MM.1S (cell line): ENCODE data around the gene SDK1.

Experiments used
- DNase-seq: peaks from one replicate; pipeline ENCODE4 v3.0.0-alpha.2; 2015
- H2AFZ ChIP-seq: fragments of 300-600 bp; sonication (generic); 2 replicates; pipeline ENCODE4 v1.6.0; 2016; ENCODE audit warnings: antibody characterized with exemption, low read length
- H3F3A ChIP-seq: fragments of 300-600 bp; sonication (generic); 2 replicates; pipeline ENCODE4 v1.6.1; 2016; ENCODE audit warnings: mild to moderate bottlenecking, antibody characterized with exemption, low read length, moderate library complexity, mixed read lengths; ENCODE audit not compliant: insufficient read depth
- H3K27ac ChIP-seq: fragments of 300-600 bp; sonication (generic); 2 replicates; pipeline ENCODE4 v1.5.1; 2016; ENCODE audit warnings: mild to moderate bottlenecking, low read length
- H3K27me3 ChIP-seq: fragments of 300-600 bp; sonication (generic); replicated peaks from 2 replicates; pipeline ENCODE4 v1.6.0; 2016; ENCODE audit warnings: low read length; ENCODE audit not compliant: insufficient read depth
- H3K36me3 ChIP-seq: fragments of 300-600 bp; sonication (generic); replicated peaks from 2 replicates; pipeline ENCODE4 v1.6.1; 2016; ENCODE audit warnings: mild to moderate bottlenecking, low read length, mixed read lengths; ENCODE audit not compliant: insufficient read depth
- H3K4me1 ChIP-seq: fragments of 300-600 bp; sonication (generic); 2 replicates; pipeline ENCODE4 v1.6.1; 2016; ENCODE audit warnings: low read length, mixed read lengths
- H3K4me2 ChIP-seq: fragments of 300-600 bp; sonication (generic); 2 replicates; pipeline ENCODE4 v1.6.0; 2016; ENCODE audit warnings: low read depth, low read length
- H3K4me3 ChIP-seq: fragments of 300-600 bp; sonication (generic); 2 replicates; pipeline ENCODE4 v1.5.1; 2016; ENCODE audit warnings: low read length, mixed read lengths
- H3K79me2 ChIP-seq: fragments of 300-600 bp; sonication (generic); 2 replicates; pipeline ENCODE4 v1.6.1; 2016; ENCODE audit warnings: mixed run types, low read length, mixed read lengths
- H3K9ac ChIP-seq: fragments of 300-600 bp; sonication (generic); 2 replicates; pipeline ENCODE4 v1.6.1; 2016; ENCODE audit warnings: low read length, mixed read lengths
- H3K9me2 ChIP-seq: fragments of 300-600 bp; sonication (generic); replicated peaks from 2 replicates; pipeline ENCODE4 v1.6.1; 2016; ENCODE audit warnings: mild to moderate bottlenecking, low read length, mixed read lengths; ENCODE audit not compliant: insufficient read depth
- H3K9me3 ChIP-seq: fragments of 300-600 bp; sonication (generic); replicated peaks from 2 replicates; pipeline ENCODE4 v1.6.1; 2016; ENCODE audit warnings: mild to moderate bottlenecking, low read length, mixed read lengths; ENCODE audit not compliant: insufficient read depth
- H4K20me1 ChIP-seq: fragments of 300-600 bp; sonication (generic); 2 replicates; pipeline ENCODE4 v1.6.1; 2016; ENCODE audit warnings: mild to moderate bottlenecking, low read length, moderate library complexity, mixed read lengths; ENCODE audit not compliant: insufficient read depth
- EZH2 ChIP-seq: fragments of 300-600 bp; sonication (generic); optimal IDR thresholded peaks from 2 replicates; pipeline ENCODE3; 2017; ENCODE audit warnings: low read depth, mild to moderate bottlenecking, antibody characterized with exemption, low read length, mixed read lengths
- EZH2phosphoT487 ChIP-seq: fragments of 300-600 bp; sonication (generic); IDR thresholded peaks from 2 replicates; pipeline ENCODE4 v1.6.1; 2018; ENCODE audit warnings: antibody characterized with exemption, low read length
- TF ChIP-seq, protein P1 (sequence below): fragments of 300-600 bp; sonication (generic); IDR thresholded peaks from 2 replicates; pipeline ENCODE4 v1.5.1; 2016; ENCODE audit warnings: antibody characterized with exemption, low read length, mixed read lengths

SDK1 gene

GRCh38 chr7:3280946-3281656 lies 20.0 kb upstream of the SDK1 start:
- Histone ChIP-seq H3K9me3 (no peaks in the 10 kb centered on the region), H3K79me2 (no peaks in the 10 kb centered on the region), H3K4me2 (no peak overlapping the region), H4K20me1 (no peaks in the 10 kb centered on the region), H2AFZ (no peak overlapping the region), H3K4me1 (no peaks in the 10 kb centered on the region), H3K27ac (no peak overlapping the region), H3F3A (no peaks in the 10 kb centered on the region), H3K9ac (no peak overlapping the region), H3K4me3 (no peak overlapping the region), H3K36me3 (no peaks in the 10 kb centered on the region), H3K9me2 (no peaks in the 10 kb centered on the region), H3K27me3 (no peaks in the 10 kb centered on the region)
- no peak for DNase-seq
- TF ChIP-seq, protein P1, sequence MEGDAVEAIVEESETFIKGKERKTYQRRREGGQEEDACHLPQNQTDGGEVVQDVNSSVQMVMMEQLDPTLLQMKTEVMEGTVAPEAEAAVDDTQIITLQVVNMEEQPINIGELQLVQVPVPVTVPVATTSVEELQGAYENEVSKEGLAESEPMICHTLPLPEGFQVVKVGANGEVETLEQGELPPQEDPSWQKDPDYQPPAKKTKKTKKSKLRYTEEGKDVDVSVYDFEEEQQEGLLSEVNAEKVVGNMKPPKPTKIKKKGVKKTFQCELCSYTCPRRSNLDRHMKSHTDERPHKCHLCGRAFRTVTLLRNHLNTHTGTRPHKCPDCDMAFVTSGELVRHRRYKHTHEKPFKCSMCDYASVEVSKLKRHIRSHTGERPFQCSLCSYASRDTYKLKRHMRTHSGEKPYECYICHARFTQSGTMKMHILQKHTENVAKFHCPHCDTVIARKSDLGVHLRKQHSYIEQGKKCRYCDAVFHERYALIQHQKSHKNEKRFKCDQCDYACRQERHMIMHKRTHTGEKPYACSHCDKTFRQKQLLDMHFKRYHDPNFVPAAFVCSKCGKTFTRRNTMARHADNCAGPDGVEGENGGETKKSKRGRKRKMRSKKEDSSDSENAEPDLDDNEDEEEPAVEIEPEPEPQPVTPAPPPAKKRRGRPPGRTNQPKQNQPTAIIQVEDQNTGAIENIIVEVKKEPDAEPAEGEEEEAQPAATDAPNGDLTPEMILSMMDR, result no peak
- no peak for TF ChIP-seq EZH2
- no peak for TF ChIP-seq EZH2phosphoT487

GRCh38 chr7:3282457-3282856 lies 18.6 kb upstream of the SDK1 start:
- Histone ChIP-seq H3K27ac (no peak overlapping the region), H2AFZ (no peak overlapping the region), H3K4me1 (no peaks in the 10 kb centered on the region), H3K79me2 (no peaks in the 10 kb centered on the region), H3K9me2 (no peaks in the 10 kb centered on the region), H3K4me2 (no peak overlapping the region), H3F3A (no peaks in the 10 kb centered on the region), H3K27me3 (no peaks in the 10 kb centered on the region), H4K20me1 (no peaks in the 10 kb centered on the region), H3K9ac (no peak overlapping the region), H3K36me3 (no peaks in the 10 kb centered on the region), H3K9me3 (no peaks in the 10 kb centered on the region), H3K4me3 (no peak overlapping the region)
- no peak for DNase-seq
- TF ChIP-seq EZH2, result no peak
- TF ChIP-seq, protein P1, result no peak
- no peak for TF ChIP-seq EZH2phosphoT487

DNA sequence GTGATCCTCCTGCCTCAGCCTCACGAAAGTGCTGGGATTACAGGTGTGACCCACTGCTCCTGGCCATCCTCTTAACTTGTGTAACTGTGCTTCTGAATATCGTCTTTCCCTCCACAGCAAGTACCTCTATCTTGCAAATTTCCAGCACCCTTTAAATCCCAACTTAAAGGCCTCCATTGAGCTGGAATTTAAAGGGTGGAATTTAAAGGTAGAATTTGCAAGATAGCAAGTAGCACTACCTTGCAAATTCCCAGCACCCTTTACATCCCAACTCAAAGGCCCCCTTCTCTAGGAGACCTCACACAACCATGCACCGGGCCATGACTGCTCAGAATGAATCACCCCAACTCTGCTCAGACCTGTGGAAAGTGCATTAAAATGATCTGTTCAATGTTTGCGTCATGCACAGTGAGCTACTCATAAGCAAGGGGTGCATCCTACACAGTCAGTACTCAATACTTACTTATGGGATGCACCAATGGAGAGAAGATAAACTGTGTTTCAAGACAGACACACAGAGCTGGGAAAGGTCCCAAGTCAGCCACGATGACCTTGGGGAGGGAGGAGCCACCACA lies 17.8 kb upstream of the SDK1 start:
- no peaks in the 10 kb centered on the region for H4K20me1 ChIP-seq
- H3K4me1 ChIP-seq, result no peaks in the 10 kb centered on the region
- no peak for DNase-seq
- H3F3A ChIP-seq, result no peaks in the 10 kb centered on the region
- no peaks in the 10 kb centered on the region for H3K9me3 ChIP-seq
- no peaks in the 10 kb centered on the region for H3K36me3 ChIP-seq
- no peaks in the 10 kb centered on the region for H3K27me3 ChIP-seq
- H3K4me3 ChIP-seq, result no peak overlapping the region
- no peak overlapping the region for H3K27ac ChIP-seq
- no peaks in the 10 kb centered on the region for H3K9me2 ChIP-seq
- no peak overlapping the region for H2AFZ ChIP-seq
- TF ChIP-seq, protein P1, result no peak
- no peak overlapping the region for H3K9ac ChIP-seq
- no peaks in the 10 kb centered on the region for H3K79me2 ChIP-seq
- no peak overlapping the region for H3K4me2 ChIP-seq
